Measurements from ENCODE around the gene TRIP11. TPM values are rescaled to one million over a fixed set of nuclear protein-coding genes. Genes with fewer than 3 reads are reported as not detected.
A peak's percentile ranks its signal among the peaks of the same experiment; 100 is the strongest.
"Not testable (repeated sequence)": the region's sequence is repeated elsewhere in the genome, so short reads cannot be mapped to it uniquely, and the experiment has no call there.

TRIP11 gene
- 7.3 and 10.8 TPM in 2 replicates for total RNA-seq
- polyA plus RNA-seq = 40.8 and 46.1 TPM in 2 replicates

- Histone ChIP-seq H3K27me3 (no peaks in the 10 kb centered on the region), H3K4me1 (ENCODE audit: low read depth) (peaks cover 12% of the 10 kb centered on the region), H3K27ac (peak within 1 kb of the TSS; percentile 100), H3K36me3 (no peaks in the 10 kb centered on the region), H3K4me3 (peak within 1 kb of the TSS; percentile 77), H3K9me3 (ENCODE audit: low read depth) (no peaks in the 10 kb centered on the region)
- DNase-seq (ENCODE audit: low read depth in 1 of 2, low spot score in 1 of 2) = peak; percentile 94 to 97
- TF ChIP-seq, protein P1, sequence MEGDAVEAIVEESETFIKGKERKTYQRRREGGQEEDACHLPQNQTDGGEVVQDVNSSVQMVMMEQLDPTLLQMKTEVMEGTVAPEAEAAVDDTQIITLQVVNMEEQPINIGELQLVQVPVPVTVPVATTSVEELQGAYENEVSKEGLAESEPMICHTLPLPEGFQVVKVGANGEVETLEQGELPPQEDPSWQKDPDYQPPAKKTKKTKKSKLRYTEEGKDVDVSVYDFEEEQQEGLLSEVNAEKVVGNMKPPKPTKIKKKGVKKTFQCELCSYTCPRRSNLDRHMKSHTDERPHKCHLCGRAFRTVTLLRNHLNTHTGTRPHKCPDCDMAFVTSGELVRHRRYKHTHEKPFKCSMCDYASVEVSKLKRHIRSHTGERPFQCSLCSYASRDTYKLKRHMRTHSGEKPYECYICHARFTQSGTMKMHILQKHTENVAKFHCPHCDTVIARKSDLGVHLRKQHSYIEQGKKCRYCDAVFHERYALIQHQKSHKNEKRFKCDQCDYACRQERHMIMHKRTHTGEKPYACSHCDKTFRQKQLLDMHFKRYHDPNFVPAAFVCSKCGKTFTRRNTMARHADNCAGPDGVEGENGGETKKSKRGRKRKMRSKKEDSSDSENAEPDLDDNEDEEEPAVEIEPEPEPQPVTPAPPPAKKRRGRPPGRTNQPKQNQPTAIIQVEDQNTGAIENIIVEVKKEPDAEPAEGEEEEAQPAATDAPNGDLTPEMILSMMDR (IDR thresholded peaks at IDR 0.05; ENCODE audit: low read depth, low read length) = no peak
These were observed at the start of gene TRIP11 for GRCh38 chr14:92039719-92040430. Gene TRIP11, minus strand, starts transcription at chr14:92040059. Its CDS starts 374 bp downstream, at chr14:92039685.

- H3K27me3 ChIP-seq = no peaks in the 10 kb centered on the region
- H3K9me3 ChIP-seq (ENCODE audit: low read depth) = no peaks in the 10 kb centered on the region
- H3K4me1 ChIP-seq (ENCODE audit: low read depth) = no peaks in the 10 kb centered on the region
- H3K36me3 ChIP-seq = peaks cover 16% of the 10 kb centered on the region
- H3K27ac ChIP-seq = no peak overlapping the region
- no peak overlapping the region for H3K4me3 ChIP-seq
- TF ChIP-seq, protein P1 (IDR thresholded peaks at IDR 0.05; ENCODE audit: low read depth, low read length) = no peak
- DNase-seq (ENCODE audit: low read depth in 1 of 2, low spot score in 1 of 2) = no peak
These were observed 48.6 kb upstream of the TRIP11 start for GRCh38 chr14:92088494-92088893.

- H3K27ac ChIP-seq = no peak overlapping the region
- peaks cover 17% of the 10 kb centered on the region for H3K36me3 ChIP-seq
- no peaks in the 10 kb centered on the region for H3K27me3 ChIP-seq
- peak in 1 of 2 donors; percentile 33 for DNase-seq (ENCODE audit: low read depth in 1 of 2, low spot score in 1 of 2)
- no peak overlapping the region for H3K4me3 ChIP-seq
- no peaks in the 10 kb centered on the region for H3K9me3 ChIP-seq (ENCODE audit: low read depth)
- no peaks in the 10 kb centered on the region for H3K4me1 ChIP-seq (ENCODE audit: low read depth)
- TF ChIP-seq, protein P1 (IDR thresholded peaks at IDR 0.05; ENCODE audit: low read depth, low read length) = no peak
These were observed 34.7 kb upstream of the TRIP11 start for GRCh38 chr14:92074555-92074954.

DNA sequence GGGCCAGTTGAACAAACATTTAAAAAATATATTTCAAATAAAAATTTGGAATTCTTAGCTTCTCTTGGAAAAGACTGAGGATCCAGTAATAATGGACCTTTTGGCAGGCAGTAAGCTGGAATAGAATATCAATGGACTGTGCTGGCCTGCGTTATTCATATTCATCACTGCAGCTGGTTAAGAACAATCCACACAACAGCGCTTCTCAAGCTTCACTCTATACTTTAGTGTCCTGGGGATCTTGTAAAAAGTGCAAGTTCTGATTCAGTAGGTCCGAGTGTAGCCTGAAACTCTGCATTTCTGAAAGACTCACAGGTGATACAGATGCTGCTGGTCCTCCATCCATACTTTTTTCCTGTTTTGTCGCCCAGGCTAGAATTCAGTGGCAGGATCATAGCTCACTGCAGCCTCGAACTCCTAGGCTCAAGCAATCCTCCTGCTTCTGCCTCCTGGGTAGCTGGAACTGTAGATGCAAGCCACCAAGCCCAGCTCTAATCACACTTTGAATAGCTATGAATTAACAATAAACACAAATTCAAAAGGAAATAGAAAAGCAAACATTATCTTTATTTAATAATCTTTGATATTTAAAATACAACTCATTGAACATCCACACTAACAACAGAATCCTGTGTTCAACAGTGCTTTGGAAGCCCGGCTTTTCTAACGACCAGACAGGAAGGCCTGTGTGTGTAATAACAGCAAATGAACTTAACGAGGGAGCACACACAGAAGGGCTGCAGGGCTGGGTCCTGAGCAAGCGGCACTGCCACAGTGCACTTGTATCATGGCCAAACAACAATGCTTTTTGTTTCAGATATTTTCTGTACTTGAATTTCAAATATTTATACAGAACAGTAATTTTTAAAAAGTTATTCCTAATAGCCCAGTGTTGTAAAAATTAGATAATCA is 18.4 kb upstream of the TRIP11 start:
- TF ChIP-seq, protein P1 (IDR thresholded peaks at IDR 0.05; ENCODE audit: low read depth, low read length) = no peak
- Histone ChIP-seq H3K4me1 (ENCODE audit: low read depth) (no peaks in the 10 kb centered on the region), H3K36me3 (no peaks in the 10 kb centered on the region), H3K27ac (no peak overlapping the region), H3K27me3 (no peaks in the 10 kb centered on the region), H3K4me3 (no peak overlapping the region), H3K9me3 (ENCODE audit: low read depth) (no peaks in the 10 kb centered on the region)
- no peak for DNase-seq (ENCODE audit: low read depth in 1 of 2, low spot score in 1 of 2)

GRCh38 chr14:92049781-92050180 is 9.9 kb upstream of the TRIP11 start:
- no peak overlapping the region for H3K4me3 ChIP-seq

DNA sequence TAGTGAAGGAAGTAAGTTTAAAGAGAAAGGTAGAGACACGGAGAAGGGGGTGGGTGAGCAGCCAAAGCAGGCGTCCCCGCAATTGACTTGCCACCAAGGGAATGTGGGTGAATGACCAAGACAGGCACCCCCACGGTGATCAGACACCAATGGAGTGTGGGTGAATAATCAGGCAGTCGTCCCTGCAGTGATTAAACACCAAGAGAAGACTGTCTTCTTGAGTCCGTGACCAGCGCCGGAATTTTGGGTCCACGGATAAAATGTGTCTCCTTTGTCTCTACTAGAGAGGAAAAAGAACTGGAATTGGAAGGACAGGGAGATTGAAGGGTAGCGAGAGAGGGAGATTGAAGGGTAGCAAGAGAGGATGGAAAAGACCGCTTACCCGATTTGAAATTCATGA is 9.4 kb upstream of the TRIP11 start:
- H3K27ac ChIP-seq; H3K36me3 ChIP-seq; DNase-seq (ENCODE audit: low read depth in 1 of 2, low spot score in 1 of 2); H3K27me3 ChIP-seq; H3K9me3 ChIP-seq (ENCODE audit: low read depth); H3K4me3 ChIP-seq; H3K4me1 ChIP-seq (ENCODE audit: low read depth): not testable (repeated sequence)

More at GRCh38 chr14:92049781-92050180, 9.9 kb upstream of the TRIP11 start:
- H3K27ac ChIP-seq = no peak overlapping the region
- H3K36me3 ChIP-seq = no peaks in the 10 kb centered on the region
- H3K4me1 ChIP-seq (ENCODE audit: low read depth) = no peaks in the 10 kb centered on the region
- DNase-seq (ENCODE audit: low read depth in 1 of 2, low spot score in 1 of 2) = no peak
- TF ChIP-seq, protein P1 (IDR thresholded peaks at IDR 0.05; ENCODE audit: low read depth, low read length) = no peak
- no peaks in the 10 kb centered on the region for H3K9me3 ChIP-seq (ENCODE audit: low read depth)
- no peaks in the 10 kb centered on the region for H3K27me3 ChIP-seq

GRCh38 chr14:92045904-92046303 is 6.0 kb upstream of the TRIP11 start:
- H3K9me3 ChIP-seq (ENCODE audit: low read depth); H3K27ac ChIP-seq; H3K4me1 ChIP-seq (ENCODE audit: low read depth); DNase-seq (ENCODE audit: low read depth in 1 of 2, low spot score in 1 of 2); H3K4me3 ChIP-seq; H3K27me3 ChIP-seq; H3K36me3 ChIP-seq: not testable (repeated sequence)

- H3K27me3 ChIP-seq; H3K9me3 ChIP-seq (ENCODE audit: low read depth); H3K36me3 ChIP-seq; DNase-seq (ENCODE audit: low read depth in 1 of 2, low spot score in 1 of 2); H3K27ac ChIP-seq; H3K4me3 ChIP-seq: not testable (repeated sequence)
- H3K4me1 ChIP-seq (ENCODE audit: low read depth) = peaks cover 12% of the 10 kb centered on the region
These were observed 1.9 kb upstream of the TRIP11 start for GRCh38 chr14:92041766-92042165.
